SU-DHL-6 (cell line): ENCODE measurements around the gene MVP.

ENCODE experiments used
- EZH2phosphoT487 ChIP-seq: fragments of 200-600 bp; sonication (generic), shearing (Covaris generic); conservative IDR thresholded peaks from 2 replicates; pipeline ENCODE4 v1.6.1; 2018; ENCODE audit warnings: mild to moderate bottlenecking, antibody characterized with exemption, low read length, moderate library complexity, mixed read lengths
- TF ChIP-seq, protein P1 (sequence below): fragments of 200-600 bp; sonication (generic); IDR thresholded peaks from one replicate; pipeline ENCODE4 v1.5.1; 2017; ENCODE audit warnings: antibody characterized with exemption, mild to moderate bottlenecking, low read length, moderate library complexity; ENCODE audit not compliant: insufficient read depth, poor library complexity, severe bottlenecking

GRCh38 chr16:29891525-29892457 lies 71.5 kb downstream of the MVP start:
- TF ChIP-seq, protein P1, sequence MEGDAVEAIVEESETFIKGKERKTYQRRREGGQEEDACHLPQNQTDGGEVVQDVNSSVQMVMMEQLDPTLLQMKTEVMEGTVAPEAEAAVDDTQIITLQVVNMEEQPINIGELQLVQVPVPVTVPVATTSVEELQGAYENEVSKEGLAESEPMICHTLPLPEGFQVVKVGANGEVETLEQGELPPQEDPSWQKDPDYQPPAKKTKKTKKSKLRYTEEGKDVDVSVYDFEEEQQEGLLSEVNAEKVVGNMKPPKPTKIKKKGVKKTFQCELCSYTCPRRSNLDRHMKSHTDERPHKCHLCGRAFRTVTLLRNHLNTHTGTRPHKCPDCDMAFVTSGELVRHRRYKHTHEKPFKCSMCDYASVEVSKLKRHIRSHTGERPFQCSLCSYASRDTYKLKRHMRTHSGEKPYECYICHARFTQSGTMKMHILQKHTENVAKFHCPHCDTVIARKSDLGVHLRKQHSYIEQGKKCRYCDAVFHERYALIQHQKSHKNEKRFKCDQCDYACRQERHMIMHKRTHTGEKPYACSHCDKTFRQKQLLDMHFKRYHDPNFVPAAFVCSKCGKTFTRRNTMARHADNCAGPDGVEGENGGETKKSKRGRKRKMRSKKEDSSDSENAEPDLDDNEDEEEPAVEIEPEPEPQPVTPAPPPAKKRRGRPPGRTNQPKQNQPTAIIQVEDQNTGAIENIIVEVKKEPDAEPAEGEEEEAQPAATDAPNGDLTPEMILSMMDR, result no peak
- no peak for TF ChIP-seq EZH2phosphoT487
